Transverse colon (tissue), 4 donors: ENCODE data around the gene TMEM31. TPM values are rescaled to one million over a fixed set of nuclear protein-coding genes. Genes with fewer than 3 reads are reported as not detected.
A peak's percentile ranks its signal among the peaks of the same experiment; 100 is the strongest.

Experiments
- DNase-seq: peaks from one replicate; pipeline ENCODE4 v3.0.0-alpha.2; 2019
- H3K27ac ChIP-seq, 4 donors: fragments of 200-600 bp; sonication (generic); 2 replicates each; pipeline ENCODE4 v1.5.1; 2016 to 2018; ENCODE audit warnings: inconsistent platforms in 4 of 4
- H3K27me3 ChIP-seq: fragments of 200-600 bp; sonication (generic); 2 replicates; pipeline ENCODE4 v1.5.1; 2017; ENCODE audit warnings: inconsistent platforms
- H3K36me3 ChIP-seq, 4 donors: fragments of 200-600 bp; sonication (generic); 2 replicates each; pipeline ENCODE4 v1.5.1; 2017 to 2019; ENCODE audit warnings: inconsistent platforms in 4 of 4
- H3K4me1 ChIP-seq, 4 donors: fragments of 200-600 bp; sonication (generic); 2 replicates each; pipeline ENCODE4 v1.5.1; 2017 to 2020; ENCODE audit warnings: inconsistent platforms in 4 of 4
- H3K4me3 ChIP-seq, 4 donors: fragments of 200-600 bp; sonication (generic); 1 replicate in 1 of 4; 2 replicates in 3 of 4; pipeline versions ENCODE4 v1.5.1 to v1.6.1; 2017 to 2019; ENCODE audit warnings: inconsistent platforms in 4 of 4
- H3K9me3 ChIP-seq, 2 donors: fragments of 200-600 bp; sonication (generic); 2 replicates each; pipeline ENCODE4 v1.5.1; 2017 to 2019; ENCODE audit warnings: inconsistent platforms in 2 of 2
- CTCF ChIP-seq, 5 experiments: fragments of 200-600 bp in 3 of 5; fragments of 450-650 bp in 2 of 5; sonication (generic) in 3 of 5; IDR thresholded peaks; 1 replicate in 2 of 5; 2 replicates in 3 of 5; pipeline ENCODE4 v1.5.1; 2016 to 2017; ENCODE audit warnings: antibody characterized with exemption in 5 of 5, inconsistent platforms in 3 of 5, mild to moderate bottlenecking in 2 of 5, moderate library complexity in 1 of 5
- EP300 ChIP-seq: sonication (generic); formaldehyde crosslinking; IDR thresholded peaks from one replicate; pipeline ENCODE4 v1.6.1; 2017; ENCODE audit warnings: antibody characterized with exemption, low read depth
- POLR2A ChIP-seq: fragments of 450-650 bp; IDR thresholded peaks from one replicate; pipeline ENCODE4 v1.6.1; 2016; ENCODE audit warnings: antibody characterized with exemption, mild to moderate bottlenecking, moderate library complexity
- POLR2AphosphoS5 ChIP-seq, 3 donors: sonication (generic); formaldehyde crosslinking; IDR thresholded peaks; one replicate each; pipeline ENCODE4 v1.6.1; 2016; ENCODE audit warnings: antibody characterized with exemption in 3 of 3
- WGBS, 2 donors: methylation state at CpG; one replicate each; pipeline ENCODE4 v1.1.5; 2018; ENCODE audit warnings: low coverage in 1 of 2; 5-methylcytosine and 5-hydroxymethylcytosine counted together
- in situ Hi-C, 4 donors: fragments of 200-750 bp; cut with MboI; loops; one replicate each; pipeline versions ENCODE4 v1.15.0 to v1.15.1; 2017; ENCODE audit warnings: low sequenced_read_pairs in 3 of 4, low pct_ligation_motif_present in 1 of 4, low pct_unique_long_range_greater_than_20kb in 1 of 4
- intact Hi-C: fragments of 100-400 bp; cut with DNase I; formaldehyde crosslinking; loops from one replicate; pipeline ENCODE4 v1.15.1; 2023; ENCODE audit warnings: low total_unique reads
- total RNA-seq, 4 donors: library from RNA; depleted of rRNA; stranded (reverse); fragments of >200 nt; gene quantifications; one replicate each; pipeline ENCODE4 v1.1.0, GENCODE V29; 2016

The TMEM31 gene
- total RNA-seq, 4 donors from 2014 or later, result not detected

GRCh38 chrX:103699243-103699642, 11.5 kb upstream of the TMEM31 start:
- DNase-seq, result no peak
- Histone ChIP-seq H3K27ac (no peak overlapping the region), H3K4me1 (no peaks in the 10 kb centered on the region), H3K27me3 (no peaks in the 10 kb centered on the region), H3K36me3 (no peaks in the 10 kb centered on the region), H3K4me3 (no peak overlapping the region), H3K9me3 (no peaks in the 10 kb centered on the region)
- TF ChIP-seq CTCF (IDR thresholded peaks at IDR 0.05), result no peak
- TF ChIP-seq POLR2A, result no peak
- no peak for TF ChIP-seq POLR2AphosphoS5 (IDR thresholded peaks at IDR 0.05)
- no peak for TF ChIP-seq EP300
- WGBS, 2 donors, result 81 to 93% methylated on average over 4 to 5 of the region's 5 CpGs
- in situ Hi-C loops (loop anchor here in 1 of 4 donors (25.0 kb wide), 1 partner anchor 463 kb away; the partner anchor contains the start of genes FAM199X and SLC25A53), intact Hi-C loops (no loop called here)

- TF ChIP-seq POLR2A, result no peak
- no peak for TF ChIP-seq CTCF (IDR thresholded peaks at IDR 0.05)
- TF ChIP-seq POLR2AphosphoS5 (IDR thresholded peaks at IDR 0.05), result no peak
- TF ChIP-seq EP300, result no peak
- WGBS, 2 donors, result 97% methylated on average over 3 of the region's 3 CpGs; no CpG with 5 or more reads in 1 of the 2 donors
- H3K27ac ChIP-seq, result no peak overlapping the region
- no peaks in the 10 kb centered on the region for H3K9me3 ChIP-seq
- intact Hi-C loops, result no loop called here
- in situ Hi-C loops, result no loop called here
- H3K4me1 ChIP-seq, result no peaks in the 10 kb centered on the region
- H3K27me3 ChIP-seq, result no peaks in the 10 kb centered on the region
- no peaks in the 10 kb centered on the region for H3K36me3 ChIP-seq
- H3K4me3 ChIP-seq, result no peak overlapping the region
- DNase-seq, result no peak
These were observed 5.8 kb upstream of the TMEM31 start for GRCh38 chrX:103704863-103705262.

GRCh38 chrX:103716962-103717361, 6.3 kb downstream of the TMEM31 start:
- TF ChIP-seq CTCF (IDR thresholded peaks at IDR 0.05) (no peak), POLR2A (no peak), POLR2AphosphoS5 (IDR thresholded peaks at IDR 0.05) (peak in 2 of 3 donors; percentile 46)
- Histone ChIP-seq H3K27ac (peak overlapping the region; percentile 52 to 74 (median 70)), H3K27me3 (no peaks in the 10 kb centered on the region), H3K9me3 (no peaks in the 10 kb centered on the region), H3K36me3 (no peaks in the 10 kb centered on the region), H3K4me1 (peaks cover 5 to 10% (median 7%) of the 10 kb centered on the region in 4 donors), H3K4me3 (no peak overlapping the region)
- intact Hi-C loops, result loop anchor here (5.0 kb wide), 1 partner anchor 80 kb away; no protein-coding TSS in a partner anchor
- in situ Hi-C loops, result no loop called here
- 42 to 60% methylated on average over 1 to 2 of the region's 2 CpGs for WGBS, 2 donors
- DNase-seq, result peak; percentile 15

- H3K4me3 ChIP-seq, result no peak overlapping the region
- DNase-seq, result no peak
- no peaks in the 10 kb centered on the region for H3K27me3 ChIP-seq
- in situ Hi-C loops, result no loop called here
- no peaks in the 10 kb centered on the region for H3K36me3 ChIP-seq
- peak overlapping the region; percentile 52 to 74 (median 70) for H3K27ac ChIP-seq
- intact Hi-C loops, result loop anchor here (5.0 kb wide), 1 partner anchor 79 kb away; no protein-coding TSS in a partner anchor
- no peaks in the 10 kb centered on the region for H3K9me3 ChIP-seq
- peaks cover 5 to 10% (median 7%) of the 10 kb centered on the region in 4 donors for H3K4me1 ChIP-seq
- no peak for TF ChIP-seq POLR2A
- no peak for TF ChIP-seq POLR2AphosphoS5 (IDR thresholded peaks at IDR 0.05)
- TF ChIP-seq EP300, result no peak
- no peak for TF ChIP-seq CTCF (IDR thresholded peaks at IDR 0.05)
- 0 to 76% methylated on average over 1 to 4 of the region's 4 CpGs for WGBS, 2 donors
These were observed 7.4 kb downstream of the TMEM31 start for GRCh38 chrX:103718120-103718519.
